T-cell (primary cell): ENCODE results near the gene CDK4. TPM values are rescaled to one million over a fixed set of nuclear protein-coding genes. Genes with fewer than 3 reads are reported as not detected.
"Not testable (repeated sequence)": the region's sequence is repeated elsewhere in the genome, so short reads cannot be mapped to it uniquely, and the experiment has no call there.

Source experiments
- ATAC-seq, 4 experiments: fragments of 200-7000 bp in 3 of 4; fragments of 150-1000 bp in 1 of 4; cut with Tn5 transposase; replicated peaks in 1 of 4; 1 replicate in 3 of 4; 2 replicates in 1 of 4; pipeline ENCODE4 v1.10.0; 2021; ENCODE audit warnings: moderate library complexity in 3 of 4, mild to moderate bottlenecking in 2 of 4, moderate number of reproducible peaks in 1 of 4
- CTCF ChIA-PET, 2 donors: fragments of 300-600 bp; sonication (Branson Sonifier 250); formaldehyde crosslinking; loops; one replicate each; lab custom pipeline; 2022; ENCODE audit warnings: antibody characterized with exemption in 2 of 2; lab: Charles Lee
- POLR2A ChIA-PET, 2 donors: fragments of 300-600 bp; sonication (Branson Sonifier 250); formaldehyde crosslinking; loops; one replicate each; lab custom pipeline; 2022; ENCODE audit warnings: antibody characterized with exemption in 2 of 2; lab: Charles Lee
- DNase-seq, 35 experiments: peaks; one replicate each; pipeline versions ENCODE4 v3.0.0 to v3.0.0-alpha.2; 2013 to 2023
- H3K27ac ChIP-seq: one replicate; pipeline ENCODE4 v1.5.1; 2013; ENCODE audit warnings: low read length
- H3K27me3 ChIP-seq, 2 experiments: replicated peaks in 1 of 2; 1 replicate in 1 of 2; 2 replicates in 1 of 2; pipeline versions ENCODE4 v1.6.1 to v1.7.0; 2013; ENCODE audit warnings: low read length in 1 of 2, mixed read lengths in 1 of 2; ENCODE audit not compliant: control insufficient read depth in 2 of 2, insufficient read depth in 2 of 2; ENCODE audit errors: extremely low read depth in 1 of 2
- H3K36me3 ChIP-seq, 2 donors: 1 replicate in 1 of 2; 2 replicates in 1 of 2; pipeline versions ENCODE4 v1.6.1 to v1.7.0; 2013; ENCODE audit warnings: low read length in 1 of 2; ENCODE audit not compliant: control insufficient read depth in 2 of 2, insufficient read depth in 1 of 2; ENCODE audit errors: extremely low read depth in 1 of 2
- H3K4me1 ChIP-seq, 2 experiments: 1 replicate in 1 of 2; 2 replicates in 1 of 2; pipeline versions ENCODE4 v1.6.1 to v1.7.0; 2013; ENCODE audit warnings: low read length in 2 of 2, mixed read lengths in 1 of 2; ENCODE audit not compliant: insufficient read depth in 2 of 2, control insufficient read depth in 1 of 2; ENCODE audit errors: extremely low read depth in 1 of 2
- H3K4me3 ChIP-seq, 2 donors: 1 replicate in 1 of 2; 2 replicates in 1 of 2; pipeline versions ENCODE4 v1.5.1 to v1.7.0; 2013; ENCODE audit warnings: mild to moderate bottlenecking in 2 of 2, low read length in 1 of 2, moderate library complexity in 1 of 2; ENCODE audit not compliant: control insufficient read depth in 1 of 2; ENCODE audit errors: extremely low read depth in 1 of 2
- H3K9me3 ChIP-seq: 2 replicates; pipeline ENCODE4 v1.7.0; 2013
- H3K27ac Mint-ChIP-seq, 2 donors: one replicate each; pipeline ENCODE4 v1.8.0; 2020 to 2021; ENCODE audit warnings: mild to moderate bottlenecking in 2 of 2, mixed read lengths in 2 of 2
- H3K27me3 Mint-ChIP-seq, 2 donors: one replicate each; pipeline ENCODE4 v1.8.0; 2021 to 2022; ENCODE audit warnings: mixed read lengths in 2 of 2
- H3K36me3 Mint-ChIP-seq: one replicate; pipeline ENCODE4 v1.8.0; 2021; ENCODE audit warnings: mixed read lengths
- H3K4me1 Mint-ChIP-seq, 3 donors: one replicate each; pipeline ENCODE4 v1.8.0; 2020 to 2022; ENCODE audit warnings: mixed read lengths in 3 of 3, mild to moderate bottlenecking in 1 of 3
- H3K4me3 Mint-ChIP-seq, 3 donors: one replicate each; pipeline ENCODE4 v1.8.0; 2020 to 2022; ENCODE audit warnings: mild to moderate bottlenecking in 3 of 3, mixed read lengths in 3 of 3, moderate library complexity in 3 of 3
- H3K9me3 Mint-ChIP-seq, 3 donors: one replicate each; pipeline ENCODE4 v1.8.0; 2020 to 2022; ENCODE audit warnings: mixed read lengths in 3 of 3
- WGBS: methylation state at CpG from one replicate; pipeline ENCODE4 v1.1.5; 2013; ENCODE audit warnings: missing lambda C conversion rate; ENCODE audit not compliant: insufficient coverage; 5-methylcytosine and 5-hydroxymethylcytosine counted together
- total RNA-seq, 35 experiments: library from RNA in 6 of 35; stranded (reverse) in 6 of 35; fragments of 120-200 nt in 1 of 35; gene quantifications; one replicate each; pipeline versions ENCODE4 v1.2.1 to v1.2.4 and lab custom pipeline; 2013 to 2026

Gene CDK4
- total RNA-seq, 5 donors from 2014 or later (not counting 1 experiment from before 2014, with no cell fraction given) = 24.1 to 53.9 (median 46.2) TPM

- Mint-ChIP-seq H3K9me3 (no peaks in the 10 kb centered on the region), H3K36me3 (peaks cover 6% of the 10 kb centered on the region), H3K4me1 (peaks cover 26 to 40% (median 35%) of the 10 kb centered on the region in 3 donors), H3K4me3 (no peak overlapping the region), H3K27me3 (no peaks in the 10 kb centered on the region), H3K27ac (no peak overlapping the region)
- no peaks in the 10 kb centered on the region for H3K9me3 ChIP-seq
- H3K27ac ChIP-seq = no peak overlapping the region
- no peak overlapping the region for H3K4me3 ChIP-seq
- peaks cover 0 to 3% of the 10 kb centered on the region in 2 donors for H3K36me3 ChIP-seq
- H3K4me1 ChIP-seq = peaks cover 12 to 42% of the 10 kb centered on the region in 2 experiments
- no peaks in the 10 kb centered on the region for H3K27me3 ChIP-seq
- CTCF ChIA-PET = interaction anchor here (0.7 to 1.2 kb wide), 3 partner anchors 10 to 16 kb away, joined by 4 to 8 read pairs (median 5); no protein-coding TSS in a partner anchor
- DNase-seq (no peak), ATAC-seq (no peak)
- WGBS = 69% methylated on average over 2 of the region's 4 CpGs
- POLR2A ChIA-PET = interaction anchor here in 1 of 2 donors (0.7 kb wide), 1 partner anchor 266 kb away, joined by 8 read pairs; no protein-coding TSS in a partner anchor
Measured at GRCh38 chr12:57775563-57776246, 23.6 kb upstream of the CDK4 start.

DNA sequence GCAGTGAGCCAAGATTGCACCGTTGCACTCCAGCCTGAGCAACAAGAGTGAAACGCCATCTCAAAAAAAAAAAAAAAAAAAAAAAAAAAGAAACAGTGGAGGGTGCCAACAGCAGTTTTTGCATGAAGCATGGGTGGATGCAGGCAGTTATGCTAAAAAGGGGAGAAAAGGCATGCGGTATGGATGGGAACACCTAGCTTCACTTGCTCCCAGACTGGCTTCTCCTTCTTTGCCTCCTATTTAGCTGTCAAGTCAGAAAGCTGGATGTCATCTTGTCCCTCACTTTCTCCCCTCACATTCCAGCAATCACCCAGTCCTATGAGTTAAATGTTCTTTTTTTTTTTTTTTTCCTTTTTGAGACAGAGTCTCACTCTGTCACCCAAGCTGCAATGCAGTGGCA is 22.9 kb upstream of the CDK4 start:
- no peaks in the 10 kb centered on the region for H3K9me3 Mint-ChIP-seq
- ChIA-PET POLR2A (interaction anchor here in 1 of 2 donors (0.6 to 0.7 kb wide), 2 partner anchors 134 to 265 kb away, joined by 4 to 8 read pairs; no protein-coding TSS in a partner anchor), CTCF (interaction anchor here (0.6 to 1.2 kb wide), 6 partner anchors 11 to 675 kb away, joined by 3 to 8 read pairs (median 4); no protein-coding TSS in a partner anchor)
- H3K4me1 Mint-ChIP-seq = peaks cover 19 to 35% (median 28%) of the 10 kb centered on the region in 3 donors
- no peak overlapping the region for H3K4me3 ChIP-seq
- H3K27ac ChIP-seq = no peak overlapping the region
- DNase-seq = no peak
- peaks cover 6% of the 10 kb centered on the region for H3K36me3 Mint-ChIP-seq
- H3K27me3 Mint-ChIP-seq = no peaks in the 10 kb centered on the region
- WGBS = 100% methylated on average over 2 of the region's 3 CpGs
- no peaks in the 10 kb centered on the region for H3K9me3 ChIP-seq
- peak overlapping the region in 1 of 3 donors; percentile 25 for H3K4me3 Mint-ChIP-seq
- H3K4me1 ChIP-seq = peaks cover 9 to 35% of the 10 kb centered on the region in 2 experiments
- H3K36me3 ChIP-seq = peaks cover 0 to 6% of the 10 kb centered on the region in 2 donors
- ATAC-seq = no peak
- no peaks in the 10 kb centered on the region for H3K27me3 ChIP-seq
- H3K27ac Mint-ChIP-seq = no peak overlapping the region

DNA sequence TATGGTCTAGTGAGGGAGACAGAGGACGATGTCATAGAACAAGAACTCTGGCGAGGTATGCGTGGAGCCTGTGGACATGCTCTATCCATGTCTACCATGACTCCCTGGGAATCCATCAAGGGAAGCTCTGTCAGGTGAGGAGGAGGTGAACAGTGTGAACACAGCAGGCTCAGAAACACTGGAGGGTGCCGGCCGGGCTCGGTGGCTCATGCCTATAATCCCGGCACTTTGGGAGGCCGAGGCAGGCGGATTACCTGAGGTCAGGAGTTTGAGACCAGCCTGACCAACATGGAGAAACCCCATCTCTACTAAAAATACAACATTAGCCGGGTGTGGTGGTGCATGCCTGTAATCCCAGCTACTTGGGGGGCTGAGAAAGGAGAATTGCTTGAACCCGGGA is 22.5 kb upstream of the CDK4 start:
- peaks cover 9 to 31% of the 10 kb centered on the region in 2 experiments for H3K4me1 ChIP-seq
- CTCF ChIA-PET = interaction anchor here in 1 of 2 donors (0.6 to 1.2 kb wide), 4 partner anchors 13 to 675 kb away, joined by 3 to 8 read pairs (median 4); no protein-coding TSS in a partner anchor
- H3K27me3 Mint-ChIP-seq, H3K9me3 Mint-ChIP-seq, H3K27ac Mint-ChIP-seq, H3K4me3 ChIP-seq, H3K27me3 ChIP-seq, DNase-seq, H3K27ac ChIP-seq, H3K36me3 Mint-ChIP-seq, ATAC-seq, H3K36me3 ChIP-seq, H3K9me3 ChIP-seq, H3K4me3 Mint-ChIP-seq: not testable (repeated sequence)
- peaks cover 16 to 31% (median 24%) of the 10 kb centered on the region in 3 donors for H3K4me1 Mint-ChIP-seq
- POLR2A ChIA-PET = interaction anchor here in 1 of 2 donors (0.6 kb wide), 1 partner anchor 134 kb away, joined by 4 read pairs; no protein-coding TSS in a partner anchor
- 100% methylated on average over 1 of the region's 11 CpGs for WGBS

GRCh38 chr12:57772429-57773322 is 20.6 kb upstream of the CDK4 start, which contains the start of gene EEF1AKMT3:
EEF1AKMT3 (plus strand) TSS chr12:57772614; CDS start chr12:57772725, 111 bp downstream.
- H3K4me3 Mint-ChIP-seq = peak within 1 kb of the TSS; percentile 94 to 96 (median 95)
- no peaks in the 10 kb centered on the region for H3K27me3 Mint-ChIP-seq
- Histone ChIP-seq H3K4me1 (peaks cover 9 to 25% of the 10 kb centered on the region in 2 experiments), H3K27ac (peak within 1 kb of the TSS; percentile 61), H3K36me3 (peaks cover 6% of the 10 kb centered on the region in 2 donors), H3K27me3 (no peaks in the 10 kb centered on the region), H3K9me3 (no peaks in the 10 kb centered on the region), H3K4me3 (peak within 1 kb of the TSS; percentile 74 to 91)
- H3K27ac Mint-ChIP-seq = peak within 1 kb of the TSS; percentile 93 to 94
- ChIA-PET CTCF (interaction anchor here (0.7 to 1.3 kb wide), 5 partner anchors 9 to 18 kb away, joined by 3 to 11 read pairs (median 4); partner anchors contain the start of gene TSFM (in 2 of the 2)), POLR2A (interaction anchor here (0.6 to 1.0 kb wide), 3 partner anchors 10 to 29 kb away, joined by 3 to 10 read pairs (median 4); no protein-coding TSS in a partner anchor)
- peaks cover 13% of the 10 kb centered on the region for H3K36me3 Mint-ChIP-seq
- DNase-seq (peak in 3 of 35 experiments; percentile 12 to 51 (median 16)), ATAC-seq (peak in 3 of 4 experiments; percentile 18 to 33 (median 23))
- H3K4me1 Mint-ChIP-seq = peaks cover 11 to 21% (median 21%) of the 10 kb centered on the region in 3 donors
- H3K9me3 Mint-ChIP-seq = no peaks in the 10 kb centered on the region
- WGBS = under 1% methylated on average over 58 of the region's 67 CpGs

DNA sequence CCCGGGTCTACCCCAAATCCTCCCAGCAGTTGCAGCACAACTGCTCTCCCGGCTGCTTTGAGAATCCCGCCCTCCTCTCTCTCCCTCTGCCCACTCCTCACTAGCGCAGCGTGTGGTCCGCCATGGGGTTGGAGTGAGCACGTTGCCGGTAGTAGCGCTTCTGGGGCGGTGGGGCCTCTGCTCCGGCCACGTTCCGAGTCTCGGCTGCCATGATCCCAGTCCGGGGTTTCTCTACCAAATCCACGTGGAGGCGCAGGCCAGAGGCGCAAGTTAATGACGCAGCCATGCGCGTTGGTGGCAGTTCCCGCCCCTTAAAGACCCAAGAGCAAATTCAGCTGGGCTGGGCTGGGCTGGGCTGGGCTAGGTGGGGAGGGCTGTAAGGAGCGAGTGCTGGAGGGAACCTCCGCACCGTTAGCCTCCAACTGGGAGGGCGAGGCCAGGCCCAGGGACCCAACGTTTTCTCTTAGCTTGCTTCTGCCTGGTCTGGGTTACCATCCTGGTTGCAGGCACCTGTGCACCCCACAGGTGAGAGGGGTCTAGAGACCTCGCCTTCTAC is 19.8 kb upstream of the CDK4 start, which contains the start of gene METTL1:
Gene METTL1 (minus strand): TSS at position 233 of the 556 bp plus-strand sequence. CDS start 22 bp downstream, at position 211.
- Mint-ChIP-seq H3K4me1 (peaks cover 11 to 23% (median 21%) of the 10 kb centered on the region in 3 donors), H3K27me3 (peaks cover 0 to 4% of the 10 kb centered on the region in 2 donors), H3K4me3 (peak within 1 kb of the TSS; percentile 94 to 96 (median 95)), H3K9me3 (no peaks in the 10 kb centered on the region), H3K27ac (peak within 1 kb of the TSS; percentile 93 to 94), H3K36me3 (peaks cover 13% of the 10 kb centered on the region)
- ChIA-PET POLR2A (interaction anchor here (0.6 to 1.0 kb wide), 4 partner anchors 11 to 30 kb away, joined by 3 to 10 read pairs (median 6); no protein-coding TSS in a partner anchor), CTCF (interaction anchor here (0.7 to 1.3 kb wide), 5 partner anchors 9 to 18 kb away, joined by 3 to 11 read pairs (median 4); partner anchors contain the start of gene TSFM (in 2 of the 2))
- no peaks in the 10 kb centered on the region for H3K9me3 ChIP-seq
- peaks cover 6% of the 10 kb centered on the region in 2 donors for H3K36me3 ChIP-seq
- peaks cover 4% of the 10 kb centered on the region in 2 experiments for H3K27me3 ChIP-seq
- peak; percentile 90 to 92 (median 90) for ATAC-seq
- peak within 1 kb of the TSS; percentile 61 for H3K27ac ChIP-seq
- WGBS = under 1% methylated on average over 23 of the region's 28 CpGs
- peaks cover 9 to 26% of the 10 kb centered on the region in 2 experiments for H3K4me1 ChIP-seq
- DNase-seq = peak; percentile 74 to 93 (median 85)
- peak within 1 kb of the TSS; percentile 74 to 91 for H3K4me3 ChIP-seq
